GM12878 (cell line): ENCODE measurements around the gene ARMC3. TPM values are rescaled to one million over a fixed set of nuclear protein-coding genes. Genes with fewer than 3 reads are reported as not detected.

Source experiments
- ATAC-seq: fragments of 200-7000 bp; cut with Tn5 transposase; 3 replicates; pipeline ENCODE4 v1.9.1; 2020; ENCODE audit warnings: mild to moderate bottlenecking, moderate library complexity
- BruUV-seq: library from RNA; stranded (reverse); fragments of 400-500 nt; replicated peaks from 2 replicates; lab custom pipeline; 2021; lab: Mats Ljungman, UMichigan
- CTCF ChIA-PET: fragments of 300-600 bp; sonication (Branson Sonifier 250); formaldehyde crosslinking; extraction: SDS; loops from one replicate; lab custom pipeline; 2021; ENCODE audit warnings: inconsistent platforms; lab: Yijun Ruan, JAX
- POLR2A ChIA-PET: fragments of 350-600 bp; formaldehyde crosslinking; extraction: SDS; loops from one replicate; lab custom pipeline; 2021; ENCODE audit warnings: inconsistent platforms; lab: Charles Lee
- RAD21 ChIA-PET: fragments of 300-600 bp; sonication (Branson Sonifier 250); formaldehyde crosslinking; loops from one replicate; lab custom pipeline; 2023; ENCODE audit warnings: antibody characterized with exemption; ENCODE audit not compliant: unreplicated experiment; lab: Charles Lee
- SMC1A ChIA-PET: fragments of 300-600 bp; sonication (Branson Sonifier 250); formaldehyde crosslinking; loops from one replicate; lab custom pipeline; 2023; ENCODE audit not compliant: unreplicated experiment, uncharacterized antibody; lab: Charles Lee
- DNase-seq: peaks from one replicate; pipeline ENCODE4 v3.0.0-alpha.2; 2011; ENCODE audit warnings: low read depth, low spot score
- FAIRE-seq: peaks from 3 replicates; lab custom pipeline; 2011; peaks lifted over from hg19 to GRCh38; lab: Jason Lieb, UNC
- H2AFZ ChIP-seq: 2 replicates; pipeline ENCODE4 v1.6.0; 2011; ENCODE audit warnings: low read depth, low read length, control low read depth; ENCODE audit not compliant: control insufficient read depth
- H3K27ac ChIP-seq: 2 replicates; pipeline ENCODE4 v1.5.1; 2011; ENCODE audit warnings: control low read depth; ENCODE audit not compliant: control insufficient read depth, insufficient read depth
- H3K27me3 ChIP-seq, 2 experiments: replicated peaks in 1 of 2; 2 replicates each; pipeline versions ENCODE4 v1.6.0 to v1.6.1; 2011; ENCODE audit warnings: low read length in 1 of 2; ENCODE audit not compliant: control insufficient read depth in 2 of 2, insufficient read depth in 2 of 2
- H3K36me3 ChIP-seq, 2 experiments: 2 replicates each; pipeline ENCODE4 v1.5.1; 2011; ENCODE audit warnings: low read length in 1 of 2; ENCODE audit not compliant: control insufficient read depth in 2 of 2, insufficient read depth in 2 of 2
- H3K4me1 ChIP-seq: 2 replicates; pipeline ENCODE4 v1.6.1; 2011; ENCODE audit warnings: mild to moderate bottlenecking, low read length, moderate library complexity, mixed read lengths; ENCODE audit not compliant: control insufficient read depth, insufficient read depth
- H3K4me2 ChIP-seq: 2 replicates; pipeline ENCODE4 v1.6.0; 2011; ENCODE audit warnings: control low read depth; ENCODE audit not compliant: control insufficient read depth, insufficient read depth
- H3K4me3 ChIP-seq: fragments of 200-600 bp; sonication (generic); 2 replicates; pipeline ENCODE4 v1.5.1; 2016
- H3K79me2 ChIP-seq: 2 replicates; pipeline ENCODE4 v1.6.0; 2011; ENCODE audit warnings: low read length; ENCODE audit not compliant: control insufficient read depth, insufficient read depth
- H3K9ac ChIP-seq: 2 replicates; pipeline ENCODE4 v1.8.0; 2011; ENCODE audit warnings: low read length, control low read depth, mixed read lengths; ENCODE audit not compliant: control insufficient read depth, insufficient read depth
- H3K9me3 ChIP-seq: replicated peaks from 3 replicates; pipeline ENCODE4 v1.5.1; 2011; ENCODE audit warnings: mild to moderate bottlenecking, low read length; ENCODE audit not compliant: control insufficient read depth, insufficient read depth
- H4K20me1 ChIP-seq: 2 replicates; pipeline ENCODE4 v1.6.0; 2011; ENCODE audit not compliant: control insufficient read depth, insufficient read depth
- ASH2L ChIP-seq: fragments of 300-600, 200-600 bp; sonication (generic); IDR thresholded peaks from 2 replicates; pipeline ENCODE4 v1.6.1; 2017; ENCODE audit warnings: low read depth, mild to moderate bottlenecking, borderline replicate concordance
- BHLHE40 ChIP-seq, 2 experiments: fragments of 450-650 bp in 1 of 2; IDR thresholded peaks; 2 replicates each; pipeline ENCODE4 v1.6.1; 2011 to 2017; ENCODE audit warnings: low read depth in 2 of 2, borderline replicate concordance in 1 of 2, improper control_type of control experiment in 1 of 2, low read length in 1 of 2, mild to moderate bottlenecking in 1 of 2
- CBFB ChIP-seq: IDR thresholded peaks from 2 replicates; pipeline ENCODE4 v1.6.1; 2016; ENCODE audit warnings: antibody characterized with exemption, low read depth
- CREM ChIP-seq: IDR thresholded peaks from 2 replicates; pipeline ENCODE4 v1.6.1; 2014; ENCODE audit warnings: antibody characterized with exemption, low read depth
- E2F4 ChIP-seq: IDR thresholded peaks from 2 replicates; pipeline ENCODE4 v1.6.1; 2012; ENCODE audit warnings: low read depth, low read length, improper control_type of control experiment
- E4F1 ChIP-seq: fragments of 450-650 bp; IDR thresholded peaks from 2 replicates; pipeline ENCODE4 v1.6.1; 2018; ENCODE audit warnings: borderline replicate concordance, mild to moderate bottlenecking; ENCODE audit not compliant: partially characterized antibody
- ESRRA ChIP-seq: IDR thresholded peaks from 2 replicates; pipeline ENCODE4 v1.6.1; 2012; ENCODE audit warnings: mild to moderate bottlenecking, low read length, improper control_type of control experiment
- HCFC1 ChIP-seq: fragments of 150-350 bp; IDR thresholded peaks from 2 replicates; pipeline ENCODE4 v1.6.1; 2014; ENCODE audit warnings: low read length
- HSF1 ChIP-seq: fragments of 150-350 bp; IDR thresholded peaks from 2 replicates; pipeline ENCODE4 v1.6.1; 2014; ENCODE audit warnings: mild to moderate bottlenecking, low read depth, low read length
- MTA2 ChIP-seq: fragments of 450-650 bp; IDR thresholded peaks from 2 replicates; pipeline ENCODE4 v1.6.1; 2016; ENCODE audit warnings: low read depth, mild to moderate bottlenecking, moderate library complexity
- NFXL1 ChIP-seq: fragments of 450-650 bp; IDR thresholded peaks from 2 replicates; pipeline ENCODE4 v1.6.1; 2017; ENCODE audit warnings: antibody characterized with exemption, mild to moderate bottlenecking, borderline replicate concordance
- SPI1 ChIP-seq: IDR thresholded peaks from 2 replicates; pipeline ENCODE4 v1.6.1; 2011; ENCODE audit warnings: low read depth, mild to moderate bottlenecking, low read length, moderate library complexity, borderline replicate concordance; ENCODE audit not compliant: insufficient read depth
- WGBS: methylation state at CpG from one replicate; pipeline ENCODE4 v1.1.6; 2016; ENCODE audit warnings: low lambda C conversion rate; ENCODE audit not compliant: insufficient replicate concordance, insufficient coverage; ENCODE audit errors: missing lambda C conversion rate; 5-methylcytosine and 5-hydroxymethylcytosine counted together
- in situ Hi-C: fragments of 300-500 bp; cut with MboI; formaldehyde crosslinking; loops from 9 replicates; pipeline ENCODE4 v1.14.3; 2018; ENCODE audit warnings: mixed read lengths
- intact Hi-C: fragments of 100-400 bp; cut with micrococcal nuclease; formaldehyde crosslinking; loops from one replicate; pipeline ENCODE4 v1.14.2; 2022; ENCODE audit not compliant: unreplicated experiment
- polyA plus RNA-seq, 11 experiments: library from polyadenylated mRNA; depleted of rRNA in 4 of 11; unstranded in 6 of 11; stranded (reverse) in 5 of 11; fragments of >200 nt; fragmentation: Nextera tagmentation in 4 of 11; fragmentation: Illumina TruSeq in 1 of 11; extraction: Ambion mirVana in 4 of 11; extraction: Trizol in 1 of 11; gene quantifications; 1 replicate in 1 of 11; 2 replicates in 10 of 11; pipeline versions ENCODE4 v1.2.1 to v1.2.3, GENCODE V29; 2011 to 2016; ENCODE audit warnings: inconsistent platforms in 2 of 11, missing spikeins in 2 of 11, low read depth in 1 of 11
- total RNA-seq, 4 experiments: library from RNA; depleted of rRNA in 3 of 4; stranded (reverse); fragments of >200 nt in 3 of 4; fragmentation: Illumina TruSeq in 1 of 4; extraction: Trizol in 1 of 4; gene quantifications; 2 replicates each; pipeline versions ENCODE4 v1.2.1 to v1.2.3, GENCODE V29; 2013 to 2021

ARMC3 gene
- total and polyA plus RNA-seq, 10 of the 15 experiments (the other 5 are each of a cell fraction or from before 2014, with no cell fraction given), result 0.01 to 0.06 TPM; not detected in 8

GRCh38 chr10:23079700-23080099, 151.8 kb downstream of the ARMC3 start (continued):
- no peak for TF ChIP-seq ASH2L
- no peak for TF ChIP-seq CBFB
- TF ChIP-seq HCFC1, result no peak
- TF ChIP-seq BHLHE40 (IDR thresholded peaks at IDR 0.05; ENCODE audit: borderline replicate concordance in 1 of 2, low read depth in 2 of 2, low read length in 1 of 2), result no peak

GRCh38 chr10:23080262-23080661, 152.4 kb downstream of the ARMC3 start:
- FAIRE-seq (no peak), ATAC-seq (no peak), DNase-seq (no peak)
- H2AFZ ChIP-seq, result no peak overlapping the region
- no peak overlapping the region for H3K4me3 ChIP-seq
- H3K4me2 ChIP-seq, result no peak overlapping the region
- no peak overlapping the region for H3K9ac ChIP-seq
- H3K4me1 ChIP-seq, result no peaks in the 10 kb centered on the region
- POLR2A ChIA-PET, result no interaction called here
- RAD21 ChIA-PET, result no interaction called here
- 35% methylated on average over 7 of the region's 7 CpGs for WGBS
- H3K27me3 ChIP-seq, result peaks cover 0 to 3% of the 10 kb centered on the region in 2 experiments; a peak in 2 of 4 replicates
- SMC1A ChIA-PET, result no interaction called here
- TF ChIP-seq MTA2 (no peak), E4F1 (no peak), HSF1 (no peak), CREM (no peak), SPI1 (no peak), NFXL1 (no peak), E2F4 (no peak), ESRRA (no peak)
- no peaks in the 10 kb centered on the region for H4K20me1 ChIP-seq
- H3K27ac ChIP-seq, result no peak overlapping the region
- intact Hi-C loops (loop anchor here (5.0 kb wide), 1 partner anchor 212 kb away; no protein-coding TSS in a partner anchor), in situ Hi-C loops (no loop called here)
- no peaks in the 10 kb centered on the region for H3K79me2 ChIP-seq
- no TSS peak for BruUV-seq
- no peaks in the 10 kb centered on the region for H3K36me3 ChIP-seq
- CTCF ChIA-PET, result interaction anchor here (1.3 to 1.8 kb wide), 3 partner anchors 10 to 14 kb away, joined by 4 read pairs; no protein-coding TSS in a partner anchor
- H3K9me3 ChIP-seq, result no peaks in the 10 kb centered on the region
